Activated CD8-positive, alpha-beta memory T cell treated with anti-CD3 and anti-CD28 coated beads for 1 hour (primary cell): ENCODE results near the gene OTOGL.
"Not testable (repeated sequence)": the region's sequence is repeated elsewhere in the genome, so short reads cannot be mapped to it uniquely, and the experiment has no call there.

Experiments
- DNase-seq, 2 donors: peaks; one replicate each; pipeline ENCODE4 v3.0.0-alpha.2; 2020; ENCODE audit warnings: low read depth in 1 of 2; ENCODE audit errors: extremely low read depth in 1 of 2

Gene OTOGL

GRCh38 chr12:80129895-80130530 lies 30.7 kb downstream of the OTOGL start:
- no peak for DNase-seq

- no peak for DNase-seq
These were observed 36.3 kb downstream of the OTOGL start for GRCh38 chr12:80135624-80136023.

- DNase-seq = no peak
These were observed 40.7 kb downstream of the OTOGL start for GRCh38 chr12:80140005-80140404.

- no peak for DNase-seq
These were observed 43.3 kb downstream of the OTOGL start for GRCh38 chr12:80142640-80143039.

- no peak for DNase-seq
These were observed 44.2 kb downstream of the OTOGL start for GRCh38 chr12:80143537-80143936.

GRCh38 chr12:80149547-80150313 lies 50.4 kb downstream of the OTOGL start:
- not testable (repeated sequence) for DNase-seq

- no peak for DNase-seq
These were observed 51.8 kb downstream of the OTOGL start for GRCh38 chr12:80151131-80151530.

GRCh38 chr12:80154261-80154660 lies 54.9 kb downstream of the OTOGL start:
- no peak for DNase-seq

- no peak for DNase-seq
These were observed 57.0 kb downstream of the OTOGL start for GRCh38 chr12:80156306-80156705.

GRCh38 chr12:80157645-80158044 lies 58.3 kb downstream of the OTOGL start:
- DNase-seq = no peak

GRCh38 chr12:80161612-80162011 lies 62.3 kb downstream of the OTOGL start:
- no peak for DNase-seq

GRCh38 chr12:80162177-80162576 lies 62.8 kb downstream of the OTOGL start:
- no peak for DNase-seq

- DNase-seq = no peak
These were observed 66.4 kb downstream of the OTOGL start for GRCh38 chr12:80165746-80166145.

- DNase-seq = no peak
These were observed 67.4 kb downstream of the OTOGL start for GRCh38 chr12:80166751-80167150.

- no peak for DNase-seq
These were observed 69.6 kb downstream of the OTOGL start for GRCh38 chr12:80168936-80169335.

GRCh38 chr12:80170915-80171314 lies 71.6 kb downstream of the OTOGL start:
- DNase-seq = no peak

- no peak for DNase-seq
These were observed 73.9 kb downstream of the OTOGL start for GRCh38 chr12:80173083-80173864.

- no peak for DNase-seq
These were observed 76.1 kb downstream of the OTOGL start for GRCh38 chr12:80175307-80175930.

GRCh38 chr12:80176706-80177105 lies 77.4 kb downstream of the OTOGL start:
- no peak for DNase-seq

GRCh38 chr12:80178846-80179245 lies 79.5 kb downstream of the OTOGL start:
- DNase-seq = no peak

GRCh38 chr12:80183939-80184338 lies 84.6 kb downstream of the OTOGL start:
- no peak for DNase-seq
